Measurements from ENCODE around the gene CNRIP1.

GRCh38 chr2:68369337-68369734, 49.6 kb upstream of the CNRIP1 start:
- TF ChIP-seq GATA3 (IDR thresholded peaks at IDR 0.05; ENCODE audit: low read depth, low read length) (no peak), GATA2 (IDR thresholded peaks at IDR 0.05; ENCODE audit: low read depth, low read length) (no peak)
